ENCODE data around the gene GPR160.

DNA sequence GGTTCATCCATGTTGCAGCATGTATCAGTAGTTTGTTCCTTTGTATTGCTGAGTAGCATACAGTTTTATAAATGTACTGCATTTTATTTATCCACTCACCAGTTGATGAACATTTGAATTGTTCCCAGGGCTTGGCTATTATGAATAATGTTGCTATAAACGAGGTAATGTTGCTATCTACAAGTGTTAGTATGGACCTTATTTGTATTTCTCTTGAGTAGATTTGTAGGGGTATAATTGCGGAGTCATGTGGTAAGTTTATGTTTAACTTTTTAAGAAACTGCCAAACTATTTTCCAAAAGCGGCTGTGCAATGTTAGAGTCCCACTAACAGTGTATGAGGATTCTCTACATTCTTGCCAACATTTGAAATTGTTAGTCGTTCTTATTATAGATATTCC, 13.0 kb downstream of the GPR160 start:
- TF ChIP-seq GATA2 (IDR thresholded peaks at IDR 0.05; ENCODE audit: low read depth, low read length) (no peak), GATA3 (IDR thresholded peaks at IDR 0.05; ENCODE audit: low read depth, low read length) (no peak)

Data from SH-SY5Y (cell line).